ENCODE results near the gene TIMM23. TPM values are rescaled to one million over a fixed set of nuclear protein-coding genes. Genes with fewer than 3 reads are reported as not detected.
"Not testable (repeated sequence)": the region's sequence is repeated elsewhere in the genome, so short reads cannot be mapped to it uniquely, and the experiment has no call there.

The TIMM23 gene
- total RNA-seq: 77.2 and 78.1 TPM in 2 replicates
- polyA plus RNA-seq: 76.4 and 94.6 TPM in 2 replicates
- 82.4 and 95.6 TPM in 2 replicates for polyA plus RNA-seq (2011; cell fraction: cytosol; rRNA removed)
- 43.6 and 57.3 TPM in 2 replicates for polyA plus RNA-seq (2011; cell fraction: nucleus; rRNA removed)
- polyA plus RNA-seq (2012): 110 and 129 TPM in 2 replicates
- polyA minus RNA-seq: 67.7 and 74.3 TPM in 2 replicates
- polyA minus RNA-seq (2011; cell fraction: cytosol; rRNA and poly(A)+ RNA removed): 55.9 TPM
- polyA minus RNA-seq (2011; cell fraction: nucleus; rRNA and poly(A)+ RNA removed): 21.2 and 27.1 TPM in 2 replicates
- Bru-seq, nascent RNA: percentile 93 among the genes with signal in this experiment
- percentile 83 among the genes with signal in this experiment for BruChase-seq, experiment 1, labeled RNA remaining after a 6-hour chase
- BruChase-seq, experiment 2, labeled RNA remaining after a 2-hour chase: percentile 84 among the genes with signal in this experiment
- long read RNA-seq, transcript TIMM23-201 (7 exons, 1,222 nt): major isoform, 296 of 321 reads
- long read RNA-seq, partial matches to known transcripts: 4 of 321 reads
- long read RNA-seq, other reads (novel, unspliced or antisense): 21 of 321 reads

GRCh38 chr10:45972106-45972812 is at the start of gene TIMM23:
TIMM23 (plus strand) TSS chr10:45972489; CDS start chr10:45972625, 136 bp downstream.
- FAIRE-seq; H3K9me3 ChIP-seq (replicated peaks; ENCODE audit: control insufficient read depth, insufficient read depth, low read length); H3K4me1 ChIP-seq (ENCODE audit: control insufficient read depth, extremely low read depth, insufficient read depth, low read length); H3K36me3 ChIP-seq (ENCODE audit: control insufficient read depth in 2 of 2, extremely low read depth in 1 of 2, insufficient read depth in 2 of 2, low read length in 2 of 2); H4K20me1 ChIP-seq (replicated peaks; ENCODE audit: control insufficient read depth, extremely low read depth, insufficient read depth, low read length); dilution Hi-C loops (cut with MboI; ENCODE audit: extremely low pct_ligation_motif_present, low sequenced_read_pairs); H3K27me3 ChIP-seq (ENCODE audit: control insufficient read depth in 2 of 2, insufficient read depth in 2 of 2, low read length in 2 of 2); H3K9me1 ChIP-seq (replicated peaks; ENCODE audit: control insufficient read depth, extremely low read depth, insufficient read depth, low read length); POLR2A ChIA-PET: not testable (repeated sequence)
- Histone ChIP-seq H3K9ac (replicated peaks; ENCODE audit: extremely low read depth, insufficient read depth, low read length) (peak within 1 kb of the TSS; percentile 82), H3K27ac (ENCODE audit: insufficient read depth, low read depth, low read length) (peak within 1 kb of the TSS; percentile 73), H3K4me2 (ENCODE audit: insufficient read depth, low read length) (peak within 1 kb of the TSS; percentile 87), H2AFZ (ENCODE audit: low read depth, low read length) (peak within 1 kb of the TSS; percentile 87), H3K4me3 (replicated peaks in 1 of 3; ENCODE audit: insufficient read depth in 1 of 3, low read depth in 1 of 3, low read length in 3 of 3) (peak within 1 kb of the TSS; percentile 70 to 94 (median 92)), H3K79me2 (ENCODE audit: control insufficient read depth, insufficient read depth, low read length) (peaks cover 60% of the 10 kb centered on the region)
- TF ChIP-seq POLR2A (IDR thresholded peaks at IDR 0.05; ENCODE audit: low read depth, low read length): peak; percentile 58
- peak; percentile 52 for TF ChIP-seq POLR2AphosphoS5 (IDR thresholded peaks at IDR 0.05; ENCODE audit: insufficient read depth, low read depth, low read length)
- CTCF ChIA-PET: interaction anchor here (1.4 kb wide), 1 partner anchor 64 kb away, joined by 3 read pairs; no protein-coding TSS in a partner anchor
- TSS peak; percentile 59 for BruUV-seq (replicated peaks)
- DNase-seq (ENCODE audit: low read depth, low spot score): peak; percentile 83
- intact Hi-C loops (cut with micrococcal nuclease): loop anchor here (5.0 kb wide), 1 partner anchor 50 kb away; no protein-coding TSS in a partner anchor

- dilution Hi-C loops (cut with MboI; ENCODE audit: extremely low pct_ligation_motif_present, low sequenced_read_pairs); H3K4me1 ChIP-seq (ENCODE audit: control insufficient read depth, extremely low read depth, insufficient read depth, low read length); H4K20me1 ChIP-seq (replicated peaks; ENCODE audit: control insufficient read depth, extremely low read depth, insufficient read depth, low read length); H3K79me2 ChIP-seq (ENCODE audit: control insufficient read depth, insufficient read depth, low read length); H3K9me1 ChIP-seq (replicated peaks; ENCODE audit: control insufficient read depth, extremely low read depth, insufficient read depth, low read length); H3K4me3 ChIP-seq (replicated peaks in 1 of 3; ENCODE audit: insufficient read depth in 1 of 3, low read depth in 1 of 3, low read length in 3 of 3); CTCF ChIA-PET; FAIRE-seq; H2AFZ ChIP-seq (ENCODE audit: low read depth, low read length); H3K36me3 ChIP-seq (ENCODE audit: control insufficient read depth in 2 of 2, extremely low read depth in 1 of 2, insufficient read depth in 2 of 2, low read length in 2 of 2); DNase-seq (ENCODE audit: low read depth, low spot score); H3K27ac ChIP-seq (ENCODE audit: insufficient read depth, low read depth, low read length); H3K27me3 ChIP-seq (ENCODE audit: control insufficient read depth in 2 of 2, insufficient read depth in 2 of 2, low read length in 2 of 2); H3K9me3 ChIP-seq (replicated peaks; ENCODE audit: control insufficient read depth, insufficient read depth, low read length); BruUV-seq (replicated peaks); H3K9ac ChIP-seq (replicated peaks; ENCODE audit: extremely low read depth, insufficient read depth, low read length); intact Hi-C loops (cut with micrococcal nuclease); POLR2A ChIA-PET; H3K4me2 ChIP-seq (ENCODE audit: insufficient read depth, low read length): not testable (repeated sequence)
These were observed 45.5 kb upstream of the TIMM23 start for GRCh38 chr10:45926790-45927189.

GRCh38 chr10:45931305-45931704 is 41.0 kb upstream of the TIMM23 start:
- BruUV-seq (replicated peaks); H3K4me1 ChIP-seq (ENCODE audit: control insufficient read depth, extremely low read depth, insufficient read depth, low read length); CTCF ChIA-PET; H3K79me2 ChIP-seq (ENCODE audit: control insufficient read depth, insufficient read depth, low read length); H3K4me3 ChIP-seq (replicated peaks in 1 of 3; ENCODE audit: insufficient read depth in 1 of 3, low read depth in 1 of 3, low read length in 3 of 3); H2AFZ ChIP-seq (ENCODE audit: low read depth, low read length); DNase-seq (ENCODE audit: low read depth, low spot score); POLR2A ChIA-PET; H3K27ac ChIP-seq (ENCODE audit: insufficient read depth, low read depth, low read length); intact Hi-C loops (cut with micrococcal nuclease); H4K20me1 ChIP-seq (replicated peaks; ENCODE audit: control insufficient read depth, extremely low read depth, insufficient read depth, low read length); H3K27me3 ChIP-seq (ENCODE audit: control insufficient read depth in 2 of 2, insufficient read depth in 2 of 2, low read length in 2 of 2); H3K9me1 ChIP-seq (replicated peaks; ENCODE audit: control insufficient read depth, extremely low read depth, insufficient read depth, low read length); FAIRE-seq; H3K4me2 ChIP-seq (ENCODE audit: insufficient read depth, low read length); H3K9ac ChIP-seq (replicated peaks; ENCODE audit: extremely low read depth, insufficient read depth, low read length); H3K36me3 ChIP-seq (ENCODE audit: control insufficient read depth in 2 of 2, extremely low read depth in 1 of 2, insufficient read depth in 2 of 2, low read length in 2 of 2); dilution Hi-C loops (cut with MboI; ENCODE audit: extremely low pct_ligation_motif_present, low sequenced_read_pairs); H3K9me3 ChIP-seq (replicated peaks; ENCODE audit: control insufficient read depth, insufficient read depth, low read length): not testable (repeated sequence)

All from endothelial cell of umbilical vein (primary cell).